ENCODE data around the gene KCNMA1. TPM values are rescaled to one million over a fixed set of nuclear protein-coding genes. Genes with fewer than 3 reads are reported as not detected.

Gene KCNMA1
- total RNA-seq, 2 donors from 2014 or later = 29.1 to 37.9 TPM

DNA sequence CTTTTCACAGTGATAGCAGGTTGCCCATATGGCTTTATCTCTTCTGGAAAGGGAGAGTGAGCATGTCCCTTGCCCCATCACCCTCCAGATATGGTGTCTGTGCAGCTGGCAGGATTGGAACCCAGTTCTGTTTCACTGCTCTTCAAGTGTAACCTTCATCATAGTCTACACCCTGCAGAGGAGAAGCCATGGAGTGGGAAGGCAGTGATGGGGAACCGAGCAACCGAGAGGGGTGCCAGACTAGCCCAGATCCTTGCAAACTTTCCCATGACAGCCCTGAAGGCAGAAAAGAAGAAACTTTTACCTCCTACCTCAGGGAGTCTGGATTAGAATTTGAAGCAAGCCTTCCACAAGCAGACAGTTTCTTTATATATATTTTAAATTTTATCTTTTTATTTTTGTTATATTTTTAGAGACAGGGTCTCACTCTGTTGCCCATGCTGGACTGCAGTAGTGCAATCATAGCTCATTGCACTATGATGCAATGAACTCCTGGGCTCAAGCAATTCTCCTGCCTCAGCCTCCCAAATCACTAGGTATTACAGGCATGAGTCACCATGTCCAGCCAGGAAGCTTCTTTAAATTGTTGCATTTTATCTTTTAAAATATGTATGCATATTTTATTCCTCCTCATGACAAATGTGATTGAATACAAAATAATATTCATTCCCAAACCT lies 133.3 kb downstream of the KCNMA1 start:
- Histone ChIP-seq H3K27ac (no peak overlapping the region), H3K4me1 (replicated peaks) (peaks cover 3% of the 10 kb centered on the region), H3K9me3 (no peaks in the 10 kb centered on the region), H3K4me3 (no peak overlapping the region), H3K27me3 (replicated peaks; ENCODE audit: insufficient read depth) (no peaks in the 10 kb centered on the region), H3K36me3 (no peaks in the 10 kb centered on the region)
- intact Hi-C loops (cut with DNase I) = no loop called here
- 96% methylated on average over 2 of the region's 2 CpGs for WGBS
- no peak for DNase-seq (ENCODE audit: low spot score)
- TF ChIP-seq POLR2A (IDR thresholded peaks at IDR 0.05) (no peak), CTCF (IDR thresholded peaks at IDR 0.05) (no peak), POLR2AphosphoS5 (IDR thresholded peaks at IDR 0.05) (no peak)

- Histone ChIP-seq H3K9me3 (no peaks in the 10 kb centered on the region), H3K36me3 (no peaks in the 10 kb centered on the region), H3K4me3 (no peak overlapping the region), H3K27ac (peak overlapping the region in 1 of 2 donors; percentile 13), H3K27me3 (replicated peaks; ENCODE audit: insufficient read depth) (no peaks in the 10 kb centered on the region), H3K4me1 (replicated peaks) (peaks cover 2% of the 10 kb centered on the region)
- intact Hi-C loops (cut with DNase I) = no loop called here
- no peak for TF ChIP-seq CTCF (IDR thresholded peaks at IDR 0.05)
- no peak for TF ChIP-seq POLR2A (IDR thresholded peaks at IDR 0.05)
- no peak for TF ChIP-seq POLR2AphosphoS5 (IDR thresholded peaks at IDR 0.05)
- DNase-seq (ENCODE audit: low spot score) = no peak
- WGBS = 67% methylated on average over 4 of the region's 4 CpGs
Measured at GRCh38 chr10:77501846-77502261, 135.8 kb downstream of the KCNMA1 start.

GRCh38 chr10:77501152-77501845 lies 136.3 kb downstream of the KCNMA1 start:
- intact Hi-C loops (cut with DNase I) = no loop called here
- H3K27me3 ChIP-seq (replicated peaks; ENCODE audit: insufficient read depth) = no peaks in the 10 kb centered on the region
- TF ChIP-seq CTCF (IDR thresholded peaks at IDR 0.05) (no peak), POLR2A (IDR thresholded peaks at IDR 0.05) (no peak), POLR2AphosphoS5 (IDR thresholded peaks at IDR 0.05) (no peak)
- no peaks in the 10 kb centered on the region for H3K36me3 ChIP-seq
- H3K9me3 ChIP-seq = no peaks in the 10 kb centered on the region
- H3K4me3 ChIP-seq = no peak overlapping the region
- WGBS = 32% methylated on average over 7 of the region's 7 CpGs
- H3K27ac ChIP-seq = peak overlapping the region; percentile 6 to 13
- no peak for DNase-seq (ENCODE audit: low spot score)
- H3K4me1 ChIP-seq (replicated peaks) = peaks cover 4% of the 10 kb centered on the region

DNA sequence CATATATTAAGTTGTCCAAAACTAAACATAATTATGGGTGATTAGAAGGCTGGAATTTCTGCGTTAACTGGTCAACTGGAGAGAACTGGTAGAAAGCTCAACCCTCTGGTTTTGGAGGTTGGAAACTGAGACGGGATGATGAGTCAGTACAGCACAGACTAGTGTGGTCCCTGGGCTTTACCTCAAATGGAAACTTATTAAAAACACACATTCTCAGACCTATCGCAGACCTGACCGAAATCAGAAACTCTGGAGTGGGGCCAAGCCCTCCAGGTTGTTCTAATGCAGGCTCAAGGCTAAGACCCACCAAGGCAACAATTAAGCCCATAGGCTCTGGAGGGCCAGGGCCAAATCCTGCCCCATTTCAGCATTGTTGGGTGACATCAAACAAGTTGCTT lies 136.9 kb downstream of the KCNMA1 start:
- no peak for TF ChIP-seq CTCF (IDR thresholded peaks at IDR 0.05)
- TF ChIP-seq POLR2A (IDR thresholded peaks at IDR 0.05) = no peak
- TF ChIP-seq POLR2AphosphoS5 (IDR thresholded peaks at IDR 0.05) = no peak
- DNase-seq (ENCODE audit: low spot score) = no peak
- Histone ChIP-seq H3K36me3 (no peaks in the 10 kb centered on the region), H3K9me3 (no peaks in the 10 kb centered on the region), H3K27me3 (replicated peaks; ENCODE audit: insufficient read depth) (no peaks in the 10 kb centered on the region), H3K4me3 (no peak overlapping the region), H3K27ac (peak overlapping the region in 1 of 2 donors; percentile 6), H3K4me1 (replicated peaks) (peaks cover 4% of the 10 kb centered on the region)
- WGBS = 89% methylated on average over 4 of the region's 4 CpGs
- intact Hi-C loops (cut with DNase I) = no loop called here
